Astrocyte (in vitro differentiated cells and primary cell): Measurements from ENCODE around the gene ZNF687. TPM values are rescaled to one million over a fixed set of nuclear protein-coding genes. Genes with fewer than 3 reads are reported as not detected.

Experiments
- DNase-seq: peaks from one replicate; pipeline ENCODE4 v3.0.0-alpha.2; 2010; ENCODE audit warnings: low read depth
- FAIRE-seq: peaks from 2 replicates; lab custom pipeline; 2011; peaks lifted over from hg19 to GRCh38; lab: Jason Lieb, UNC
- H2AFZ ChIP-seq: 2 replicates; pipeline ENCODE4 v1.6.0; 2012; ENCODE audit warnings: low read depth, low read length, inconsistent platforms
- H3K27ac ChIP-seq: 2 replicates; pipeline ENCODE4 v1.5.1; 2011; ENCODE audit warnings: low read depth, low read length, inconsistent platforms
- H3K27me3 ChIP-seq: 2 replicates; pipeline ENCODE4 v1.6.0; 2011; ENCODE audit warnings: low read length, inconsistent platforms; ENCODE audit not compliant: insufficient read depth
- H3K36me3 ChIP-seq: 2 replicates; pipeline ENCODE4 v1.5.1; 2011; ENCODE audit warnings: low read length, inconsistent platforms; ENCODE audit not compliant: insufficient read depth
- H3K4me1 ChIP-seq: 2 replicates; pipeline ENCODE4 v1.5.1; 2011; ENCODE audit warnings: low read length, inconsistent platforms; ENCODE audit not compliant: insufficient read depth
- H3K4me2 ChIP-seq: 2 replicates; pipeline ENCODE4 v1.6.0; 2012; ENCODE audit warnings: low read length, inconsistent platforms
- H3K4me3 ChIP-seq: 2 replicates; pipeline ENCODE4 v1.5.1; 2011; ENCODE audit warnings: low read depth, mild to moderate bottlenecking, low read length, inconsistent platforms; ENCODE audit not compliant: insufficient read depth
- H3K79me2 ChIP-seq: 2 replicates; pipeline ENCODE4 v1.6.0; 2012; ENCODE audit warnings: mild to moderate bottlenecking, low read length, inconsistent platforms; ENCODE audit not compliant: insufficient read depth
- H3K9ac ChIP-seq: 2 replicates; pipeline ENCODE4 v1.6.0; 2012; ENCODE audit warnings: mild to moderate bottlenecking, low read length, inconsistent platforms
- H3K9me3 ChIP-seq: 2 replicates; pipeline ENCODE4 v1.5.1; 2012; ENCODE audit warnings: low read depth, mild to moderate bottlenecking, low read length, inconsistent platforms; ENCODE audit not compliant: insufficient read depth
- H4K20me1 ChIP-seq: 2 replicates; pipeline ENCODE4 v1.6.0; 2012; ENCODE audit warnings: low read length, inconsistent platforms; ENCODE audit not compliant: insufficient read depth
- H3K27ac Mint-ChIP-seq: one replicate; pipeline ENCODE4 v1.8.0; 2021; ENCODE audit warnings: mild to moderate bottlenecking, mixed read lengths; ENCODE audit not compliant: unreplicated experiment
- H3K27me3 Mint-ChIP-seq: one replicate; pipeline ENCODE4 v1.8.0; 2021; ENCODE audit warnings: low read depth, mixed read lengths; ENCODE audit not compliant: unreplicated experiment
- H3K36me3 Mint-ChIP-seq: one replicate; pipeline ENCODE4 v1.8.0; 2021; ENCODE audit warnings: low read depth, mixed read lengths; ENCODE audit not compliant: unreplicated experiment
- H3K4me1 Mint-ChIP-seq: one replicate; pipeline ENCODE4 v1.8.0; 2021; ENCODE audit warnings: low read depth, mixed read lengths; ENCODE audit not compliant: unreplicated experiment
- H3K4me3 Mint-ChIP-seq: one replicate; pipeline ENCODE4 v1.8.0; 2021; ENCODE audit warnings: mild to moderate bottlenecking, moderate library complexity, mixed read lengths; ENCODE audit not compliant: unreplicated experiment
- H3K9me3 Mint-ChIP-seq: one replicate; pipeline ENCODE4 v1.8.0; 2021; ENCODE audit warnings: mild to moderate bottlenecking, mixed read lengths; ENCODE audit not compliant: unreplicated experiment
- EZH2 ChIP-seq: IDR thresholded peaks from 2 replicates; pipeline ENCODE4 v1.6.1; 2012; ENCODE audit warnings: mild to moderate bottlenecking, low read length, inconsistent platforms; ENCODE audit not compliant: insufficient read depth
- total RNA-seq: library from RNA; stranded (reverse); gene quantifications from 2 replicates; pipeline ENCODE4 v1.2.1, GENCODE V29; 2021
- TF ChIP-seq, protein P1 (sequence below): IDR thresholded peaks from 2 replicates; pipeline ENCODE4 v1.5.1; 2011; ENCODE audit warnings: low read depth, mild to moderate bottlenecking, inconsistent platforms, low read length, moderate library complexity; ENCODE audit not compliant: insufficient read depth

ZNF687 gene
- total RNA-seq, 1 donor from 2014 or later: 15.4 TPM

DNA sequence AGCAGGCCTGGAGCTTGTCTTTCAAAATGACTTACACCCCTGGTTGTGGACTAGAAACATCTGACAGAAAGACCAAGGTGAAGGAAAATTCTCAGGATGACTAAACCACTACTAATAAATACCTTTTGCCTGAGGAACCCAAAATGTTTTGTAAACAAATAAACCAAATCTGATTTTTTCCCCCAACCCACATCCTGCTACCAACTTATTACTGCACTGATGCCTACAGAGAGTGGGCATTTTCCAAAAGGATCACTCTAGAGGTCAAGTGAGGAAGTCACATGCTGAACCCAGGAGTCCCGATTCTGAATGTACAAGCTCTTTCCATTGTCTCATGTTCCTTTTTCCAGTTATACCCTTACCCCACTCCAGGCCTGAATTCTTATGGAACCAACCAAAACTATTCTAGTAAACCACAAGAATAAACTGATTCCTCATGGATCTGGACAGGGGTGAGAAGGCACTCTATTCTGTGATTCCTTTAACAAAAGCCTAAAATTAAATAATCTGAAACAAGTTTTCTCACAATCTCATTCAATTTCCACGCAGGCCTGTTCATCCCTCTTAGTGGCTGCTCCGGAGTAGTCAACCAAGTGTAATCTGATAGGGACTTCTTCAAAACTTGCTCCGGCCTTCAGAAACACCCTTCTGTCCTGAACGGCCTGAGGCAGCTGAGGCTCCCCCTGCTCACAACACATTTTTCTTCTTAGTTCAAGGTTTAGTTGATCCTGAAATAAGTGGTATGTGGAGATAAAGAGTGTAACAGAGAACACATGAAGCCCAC lies 43.7 kb downstream of the ZNF687 start:
- peak overlapping the region; percentile 88 for H3K27ac Mint-ChIP-seq
- Histone ChIP-seq H3K4me2 (peak overlapping the region; percentile 99), H2AFZ (no peak overlapping the region), H3K9ac (peak overlapping the region; percentile 93), H3K9me3 (no peaks in the 10 kb centered on the region), H3K4me3 (peak overlapping the region; percentile 92), H3K27ac (peak overlapping the region; percentile 93), H3K27me3 (no peaks in the 10 kb centered on the region), H4K20me1 (peaks cover 43% of the 10 kb centered on the region), H3K79me2 (peaks cover 62% of the 10 kb centered on the region), H3K36me3 (peaks cover 22% of the 10 kb centered on the region), H3K4me1 (peaks cover 29% of the 10 kb centered on the region)
- TF ChIP-seq, protein P1, sequence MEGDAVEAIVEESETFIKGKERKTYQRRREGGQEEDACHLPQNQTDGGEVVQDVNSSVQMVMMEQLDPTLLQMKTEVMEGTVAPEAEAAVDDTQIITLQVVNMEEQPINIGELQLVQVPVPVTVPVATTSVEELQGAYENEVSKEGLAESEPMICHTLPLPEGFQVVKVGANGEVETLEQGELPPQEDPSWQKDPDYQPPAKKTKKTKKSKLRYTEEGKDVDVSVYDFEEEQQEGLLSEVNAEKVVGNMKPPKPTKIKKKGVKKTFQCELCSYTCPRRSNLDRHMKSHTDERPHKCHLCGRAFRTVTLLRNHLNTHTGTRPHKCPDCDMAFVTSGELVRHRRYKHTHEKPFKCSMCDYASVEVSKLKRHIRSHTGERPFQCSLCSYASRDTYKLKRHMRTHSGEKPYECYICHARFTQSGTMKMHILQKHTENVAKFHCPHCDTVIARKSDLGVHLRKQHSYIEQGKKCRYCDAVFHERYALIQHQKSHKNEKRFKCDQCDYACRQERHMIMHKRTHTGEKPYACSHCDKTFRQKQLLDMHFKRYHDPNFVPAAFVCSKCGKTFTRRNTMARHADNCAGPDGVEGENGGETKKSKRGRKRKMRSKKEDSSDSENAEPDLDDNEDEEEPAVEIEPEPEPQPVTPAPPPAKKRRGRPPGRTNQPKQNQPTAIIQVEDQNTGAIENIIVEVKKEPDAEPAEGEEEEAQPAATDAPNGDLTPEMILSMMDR: no peak
- peaks cover 12% of the 10 kb centered on the region for H3K4me1 Mint-ChIP-seq
- H3K27me3 Mint-ChIP-seq: no peaks in the 10 kb centered on the region
- H3K4me3 Mint-ChIP-seq: peak overlapping the region; percentile 90
- no peak for FAIRE-seq
- no peaks in the 10 kb centered on the region for H3K9me3 Mint-ChIP-seq
- peaks cover 11% of the 10 kb centered on the region for H3K36me3 Mint-ChIP-seq
- peak; percentile 31 for DNase-seq

DNA sequence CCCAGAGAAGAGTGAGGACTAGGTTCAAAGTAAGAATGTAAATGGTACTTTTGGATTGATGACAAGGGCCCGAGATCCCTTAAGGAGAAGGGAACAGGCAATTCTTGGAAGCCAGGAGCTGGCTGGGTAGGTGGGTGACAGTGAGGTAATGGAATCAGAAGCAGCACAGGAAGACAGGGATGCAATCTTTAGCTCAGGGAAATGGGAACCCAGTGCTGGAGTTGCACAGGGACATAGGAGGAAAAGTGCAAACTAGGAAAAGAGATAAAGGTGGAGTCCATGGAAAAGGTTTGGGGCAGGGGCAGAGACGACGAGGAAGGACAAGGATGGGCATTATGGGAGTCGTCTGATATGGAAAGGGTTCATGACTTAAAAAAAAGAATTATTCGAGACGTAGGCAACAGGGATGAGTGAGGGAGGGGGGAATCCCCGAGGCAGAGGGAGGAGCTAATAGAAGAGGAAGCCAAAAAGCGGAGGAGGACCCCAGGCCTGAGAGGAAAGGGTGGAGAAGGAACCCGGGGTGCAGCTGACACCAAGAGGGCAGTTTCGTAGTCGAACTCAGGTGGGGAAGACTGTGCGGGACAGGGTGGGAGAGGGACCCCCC lies 44.6 kb downstream of the ZNF687 start:
- Histone ChIP-seq H3K4me3 (peak overlapping the region; percentile 92), H3K36me3 (peaks cover 19% of the 10 kb centered on the region), H3K9me3 (no peaks in the 10 kb centered on the region), H4K20me1 (peaks cover 40% of the 10 kb centered on the region), H3K9ac (peak overlapping the region; percentile 93), H3K27me3 (no peaks in the 10 kb centered on the region), H3K79me2 (peaks cover 55% of the 10 kb centered on the region), H2AFZ (peak overlapping the region; percentile 13), H3K4me2 (peak overlapping the region; percentile 99), H3K4me1 (peaks cover 29% of the 10 kb centered on the region), H3K27ac (peak overlapping the region; percentile 93)
- no peak for FAIRE-seq
- no peak for TF ChIP-seq EZH2
- TF ChIP-seq, protein P1: no peak
- Mint-ChIP-seq H3K36me3 (peaks cover 11% of the 10 kb centered on the region), H3K4me3 (peak overlapping the region; percentile 90), H3K9me3 (no peaks in the 10 kb centered on the region), H3K4me1 (peaks cover 12% of the 10 kb centered on the region), H3K27me3 (no peaks in the 10 kb centered on the region), H3K27ac (peak overlapping the region; percentile 88)
- no peak for DNase-seq
